Endothelial cell of umbilical vein (primary cell): ENCODE measurements around the gene SPA17. TPM values are rescaled to one million over a fixed set of nuclear protein-coding genes. Genes with fewer than 3 reads are reported as not detected.

ENCODE experiments used
- BruUV-seq: library from RNA; stranded (reverse); fragments of 400-500 nt; replicated peaks from 2 replicates; lab custom pipeline; 2021; lab: Mats Ljungman, UMichigan
- CTCF ChIA-PET: fragments of 300-600, 350-600 bp; sonication (Branson Sonifier 250); formaldehyde crosslinking; loops from one replicate; lab custom pipeline; 2021; ENCODE audit warnings: antibody characterized with exemption, inconsistent platforms; lab: Charles Lee
- POLR2A ChIA-PET: fragments of 300-600, 350-600 bp; sonication (Branson Sonifier 250); formaldehyde crosslinking; loops from one replicate; lab custom pipeline; 2021; ENCODE audit warnings: antibody characterized with exemption, inconsistent platforms; lab: Charles Lee
- DNase-seq: peaks from one replicate; pipeline ENCODE4 v3.0.0-alpha.2; 2011; ENCODE audit warnings: low read depth, low spot score
- FAIRE-seq: peaks from 2 replicates; lab custom pipeline; 2011; peaks lifted over from hg19 to GRCh38; lab: Jason Lieb, UNC
- H2AFZ ChIP-seq: 2 replicates; pipeline ENCODE4 v1.6.0; 2012; ENCODE audit warnings: low read depth, low read length, control low read depth, inconsistent platforms
- H3K27ac ChIP-seq: 2 replicates; pipeline ENCODE4 v1.5.1; 2011; ENCODE audit warnings: low read depth, mild to moderate bottlenecking, control low read depth, low read length, moderate library complexity; ENCODE audit not compliant: insufficient read depth
- H3K27me3 ChIP-seq, 2 experiments: 2 replicates each; pipeline versions ENCODE4 v1.6.0 to v1.6.1; 2011; ENCODE audit warnings: low read length in 2 of 2, mixed read lengths in 1 of 2; ENCODE audit not compliant: control insufficient read depth in 2 of 2, insufficient read depth in 2 of 2
- H3K36me3 ChIP-seq, 2 experiments: 2 replicates in 1 of 2; 3 replicates in 1 of 2; pipeline ENCODE4 v1.5.1; 2011; ENCODE audit warnings: low read length in 2 of 2, mild to moderate bottlenecking in 1 of 2, moderate library complexity in 1 of 2; ENCODE audit not compliant: control insufficient read depth in 2 of 2, insufficient read depth in 2 of 2; ENCODE audit errors: extremely low read depth in 1 of 2
- H3K4me1 ChIP-seq: 3 replicates; pipeline ENCODE4 v1.5.1; 2011; ENCODE audit warnings: mild to moderate bottlenecking, low read length; ENCODE audit not compliant: control insufficient read depth, insufficient read depth; ENCODE audit errors: extremely low read depth
- H3K4me2 ChIP-seq: 2 replicates; pipeline ENCODE4 v1.6.1; 2011; ENCODE audit warnings: low read length, control low read depth, mixed read lengths; ENCODE audit not compliant: insufficient read depth
- H3K4me3 ChIP-seq, 3 experiments: fragments of 200-600 bp in 1 of 3; sonication (generic), shearing (Covaris generic) in 1 of 3; replicated peaks in 1 of 3; 2 replicates each; pipeline ENCODE4 v1.5.1; 2011 to 2016; ENCODE audit warnings: control low read depth in 3 of 3, low read length in 3 of 3, mild to moderate bottlenecking in 2 of 3, inconsistent platforms in 1 of 3, low read depth in 1 of 3, moderate library complexity in 1 of 3; ENCODE audit not compliant: insufficient read depth in 1 of 3
- H3K79me2 ChIP-seq: 2 replicates; pipeline ENCODE4 v1.6.0; 2012; ENCODE audit warnings: low read length, inconsistent platforms; ENCODE audit not compliant: control insufficient read depth, insufficient read depth
- H3K9ac ChIP-seq: replicated peaks from 2 replicates; pipeline ENCODE3; 2011; ENCODE audit warnings: low read length, control low read depth; ENCODE audit not compliant: insufficient read depth; ENCODE audit errors: extremely low read depth
- H3K9me1 ChIP-seq: replicated peaks from 3 replicates; pipeline ENCODE4 v1.6.0; 2011; ENCODE audit warnings: mild to moderate bottlenecking, low read length; ENCODE audit not compliant: control insufficient read depth, insufficient read depth; ENCODE audit errors: extremely low read depth
- H3K9me3 ChIP-seq: replicated peaks from 2 replicates; pipeline ENCODE4 v1.5.1; 2012; ENCODE audit warnings: low read length, inconsistent platforms; ENCODE audit not compliant: control insufficient read depth, insufficient read depth
- H4K20me1 ChIP-seq: replicated peaks from 2 replicates; pipeline ENCODE3; 2011; ENCODE audit warnings: mild to moderate bottlenecking, low read length; ENCODE audit not compliant: control insufficient read depth, insufficient read depth; ENCODE audit errors: extremely low read depth
- CTCF ChIP-seq, 2 donors: IDR thresholded peaks; 1 replicate in 1 of 2; 2 replicates in 1 of 2; pipeline ENCODE4 v1.5.1; 2011; ENCODE audit warnings: low read length in 2 of 2, mild to moderate bottlenecking in 2 of 2, moderate library complexity in 2 of 2, control low read depth in 1 of 2, inconsistent platforms in 1 of 2, low read depth in 1 of 2; ENCODE audit not compliant: insufficient read depth in 1 of 2; ENCODE audit errors: extremely low read depth in 1 of 2
- EZH2 ChIP-seq: IDR thresholded peaks from 2 replicates; pipeline ENCODE4 v1.6.1; 2012; ENCODE audit warnings: borderline replicate concordance, low read depth, mild to moderate bottlenecking, moderate library complexity, low read length, inconsistent platforms; ENCODE audit not compliant: severe bottlenecking
- FOS ChIP-seq: IDR thresholded peaks from 2 replicates; pipeline ENCODE4 v1.6.1; 2011; ENCODE audit warnings: mild to moderate bottlenecking, low read length, moderate library complexity, borderline replicate concordance; ENCODE audit not compliant: insufficient read depth
- GATA2 ChIP-seq: IDR thresholded peaks from 2 replicates; pipeline ENCODE4 v1.7.0; 2011; ENCODE audit warnings: low read depth, mild to moderate bottlenecking, moderate library complexity, mixed read lengths, low read length; ENCODE audit not compliant: insufficient read length, insufficient read depth
- JUN ChIP-seq: IDR thresholded peaks from 2 replicates; pipeline ENCODE4 v1.6.1; 2011; ENCODE audit warnings: borderline replicate concordance, low read depth; ENCODE audit not compliant: insufficient read length, insufficient read depth
- MAX ChIP-seq: IDR thresholded peaks from 2 replicates; pipeline ENCODE4 v1.6.1; 2011; ENCODE audit not compliant: insufficient read depth, insufficient read length
- MYC ChIP-seq: IDR thresholded peaks from one replicate; pipeline ENCODE4 v1.6.1; 2011; ENCODE audit warnings: mild to moderate bottlenecking, low read depth, low read length
- POLR2A ChIP-seq: IDR thresholded peaks from 2 replicates; pipeline ENCODE4 v1.6.1; 2012; ENCODE audit warnings: low read depth, mild to moderate bottlenecking, control low read depth, low read length
- POLR2AphosphoS5 ChIP-seq: IDR thresholded peaks from 2 replicates; pipeline ENCODE4 v1.6.1; 2012; ENCODE audit warnings: low read depth, mild to moderate bottlenecking, control low read depth, low read length, moderate library complexity; ENCODE audit not compliant: insufficient read depth
- dilution Hi-C: fragments of 300-500 bp; cut with MboI; formaldehyde crosslinking; loops from one replicate; pipeline ENCODE4 v1.15.0; 2019; ENCODE audit warnings: low sequenced_read_pairs; ENCODE audit not compliant: extremely low pct_ligation_motif_present
- intact Hi-C: fragments of 100-400 bp; cut with micrococcal nuclease; formaldehyde crosslinking; loops from one replicate; pipeline ENCODE4 v1.10.0; 2022
- polyA plus RNA-seq, 4 experiments: library from polyadenylated mRNA; depleted of rRNA in 3 of 4; stranded (reverse) in 3 of 4; unstranded in 1 of 4; fragments of >200 nt; gene quantifications; 2 replicates each; pipeline versions ENCODE4 v1.2.1 to v1.2.3, GENCODE V29; 2011 to 2012; ENCODE audit warnings: missing spikeins in 1 of 4
- total RNA-seq: library from RNA; stranded (reverse); gene quantifications from 2 replicates; pipeline ENCODE4 v1.2.3, GENCODE V29; 2021

Gene SPA17
- total and polyA plus RNA-seq, 2 donors (not counting 3 experiments of a cell fraction or from before 2014, with no cell fraction given): 3.9 to 4.7 TPM

- ChIA-PET POLR2A (no interaction called here), CTCF (interaction anchor here (0.9 to 2.9 kb wide), 5 partner anchors 10 to 218 kb away, joined by 3 to 17 read pairs (median 3); no protein-coding TSS in a partner anchor)
- H3K4me1 ChIP-seq: peaks cover 13% of the 10 kb centered on the region
- H3K9ac ChIP-seq: no peak overlapping the region
- H3K27ac ChIP-seq: no peak overlapping the region
- no peaks in the 10 kb centered on the region for H3K9me1 ChIP-seq
- FAIRE-seq: no peak
- intact Hi-C loops (no loop called here), dilution Hi-C loops (no loop called here)
- H3K27me3 ChIP-seq: no peaks in the 10 kb centered on the region
- BruUV-seq: no TSS peak
- no peak overlapping the region for H3K4me2 ChIP-seq
- H3K36me3 ChIP-seq: no peaks in the 10 kb centered on the region
- H3K9me3 ChIP-seq: no peaks in the 10 kb centered on the region
- H3K4me3 ChIP-seq: no peak overlapping the region
- H3K79me2 ChIP-seq: no peaks in the 10 kb centered on the region
- no peaks in the 10 kb centered on the region for H4K20me1 ChIP-seq
- TF ChIP-seq EZH2: no peak
- no peak for TF ChIP-seq FOS
- TF ChIP-seq MAX: no peak
- no peak for TF ChIP-seq GATA2
- no peak for TF ChIP-seq JUN
- no peak for TF ChIP-seq POLR2AphosphoS5
- TF ChIP-seq MYC: no peak
- no peak for TF ChIP-seq CTCF (IDR thresholded peaks at IDR 0.05; ENCODE audit: extremely low read depth in 1 of 2, insufficient read depth in 1 of 2, low read depth in 1 of 2, low read length in 2 of 2)
- TF ChIP-seq POLR2A: no peak
- no peak for DNase-seq
- H2AFZ ChIP-seq: no peak overlapping the region
These were observed 25.1 kb upstream of the SPA17 start for GRCh38 chr11:124648610-124649009.
